ENCODE results near the gene USP21. TPM values are rescaled to one million over a fixed set of nuclear protein-coding genes. Genes with fewer than 3 reads are reported as not detected.

Gene USP21
- total and polyA plus RNA-seq, 2 of the 13 experiments (the other 11 are each of a cell fraction or from before 2014, with no cell fraction given), result 10.1 to 33.1 TPM

DNA sequence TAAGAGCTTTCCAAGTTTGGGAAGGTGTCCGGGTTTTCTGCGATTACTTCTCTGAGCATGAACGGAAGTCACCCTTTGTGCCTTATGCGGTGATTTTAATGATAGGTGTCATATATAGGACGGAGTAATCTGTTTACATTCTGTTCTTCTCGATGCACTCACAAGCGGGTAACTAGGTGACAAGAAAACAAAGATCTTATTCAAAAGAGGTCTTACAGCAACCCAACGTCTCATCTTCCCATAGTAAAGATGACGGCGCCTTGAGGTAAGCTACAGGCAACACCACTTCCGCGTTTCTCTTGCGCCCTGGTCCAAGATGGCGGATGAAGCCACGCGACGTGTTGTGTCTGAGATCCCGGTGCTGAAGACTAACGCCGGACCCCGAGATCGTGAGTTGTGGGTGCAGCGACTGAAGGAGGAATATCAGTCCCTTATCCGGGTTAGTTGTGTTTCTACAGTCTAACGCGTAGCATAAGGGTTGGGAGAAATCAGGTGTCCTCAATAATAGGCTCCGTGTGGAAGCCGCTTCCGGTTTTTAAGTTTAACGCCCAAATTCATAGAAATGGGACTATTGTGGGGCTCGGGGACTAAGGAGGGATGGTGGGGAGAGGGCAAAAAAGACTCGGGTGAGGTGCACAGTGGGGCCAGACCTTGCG lies 5.5 kb upstream of the USP21 start, which contains the start of gene UFC1 (continued):
- TF ChIP-seq SYNCRIP (IDR thresholded peaks at IDR 0.05; ENCODE audit: insufficient read depth, low read depth, low read length) (no peak), MTA3 (CRISPR knock-in tag; IDR thresholded peaks at IDR 0.05) (no peak), ARNT (IDR thresholded peaks at IDR 0.05) (no peak), LCORL (IDR thresholded peaks at IDR 0.05) (peak; percentile 36; the same call in 1 of the 2 replicates), LCORL (CRISPR knock-in tag; IDR thresholded peaks at IDR 0.05) (peak; percentile 61), ZNF501 (CRISPR knock-in tag; IDR thresholded peaks at IDR 0.05) (peak; percentile 59; the same call in 1 of the 2 replicates), NFKBIZ (CRISPR knock-in tag; IDR thresholded peaks at IDR 0.05) (peak; percentile 40; the same call in 1 of the 2 replicates), CREB1 (IDR thresholded peaks at IDR 0.05) (peak; percentile 56), CREB1 (CRISPR knock-in tag; IDR thresholded peaks at IDR 0.05) (peak; percentile 83), HOXA7 (CRISPR knock-in tag; IDR thresholded peaks at IDR 0.05) (no peak), ERF (CRISPR knock-in tag; IDR thresholded peaks at IDR 0.05) (0 out of 2 replicates have a peak, but pooled peaks have one; percentile 62), FOXA3 (CRISPR knock-in tag; IDR thresholded peaks at IDR 0.05) (peak; percentile 23; the same call in 1 of the 2 replicates), NCOR1 (IDR thresholded peaks at IDR 0.05; ENCODE audit: borderline replicate concordance, low read length) (peak; percentile 35; the same call in 1 of the 2 replicates), MAZ (IDR thresholded peaks at IDR 0.05; ENCODE audit: borderline replicate concordance, low read depth, low read length) (no peak), MAZ (CRISPR knock-in tag; IDR thresholded peaks at IDR 0.05; ENCODE audit: low read depth) (peak; percentile 33), EEA1 (CRISPR knock-in tag; IDR thresholded peaks at IDR 0.05; ENCODE audit: borderline replicate concordance) (no peak)
- TF ChIP-seq, protein P1, sequence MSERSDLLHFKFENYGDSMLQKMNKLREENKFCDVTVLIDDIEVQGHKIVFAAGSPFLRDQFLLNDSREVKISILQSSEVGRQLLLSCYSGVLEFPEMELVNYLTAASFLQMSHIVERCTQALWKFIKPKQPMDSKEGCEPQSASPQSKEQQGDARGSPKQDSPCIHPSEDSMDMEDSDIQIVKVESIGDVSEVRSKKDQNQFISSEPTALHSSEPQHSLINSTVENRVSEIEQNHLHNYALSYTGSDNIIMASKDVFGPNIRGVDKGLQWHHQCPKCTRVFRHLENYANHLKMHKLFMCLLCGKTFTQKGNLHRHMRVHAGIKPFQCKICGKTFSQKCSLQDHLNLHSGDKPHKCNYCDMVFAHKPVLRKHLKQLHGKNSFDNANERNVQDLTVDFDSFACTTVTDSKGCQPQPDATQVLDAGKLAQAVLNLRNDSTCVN (CRISPR knock-in tag; IDR thresholded peaks at IDR 0.05; ENCODE audit: borderline replicate concordance), result 0 out of 2 replicates have a peak, but pooled peaks have one; percentile 17
- TF ChIP-seq, protein P2, sequence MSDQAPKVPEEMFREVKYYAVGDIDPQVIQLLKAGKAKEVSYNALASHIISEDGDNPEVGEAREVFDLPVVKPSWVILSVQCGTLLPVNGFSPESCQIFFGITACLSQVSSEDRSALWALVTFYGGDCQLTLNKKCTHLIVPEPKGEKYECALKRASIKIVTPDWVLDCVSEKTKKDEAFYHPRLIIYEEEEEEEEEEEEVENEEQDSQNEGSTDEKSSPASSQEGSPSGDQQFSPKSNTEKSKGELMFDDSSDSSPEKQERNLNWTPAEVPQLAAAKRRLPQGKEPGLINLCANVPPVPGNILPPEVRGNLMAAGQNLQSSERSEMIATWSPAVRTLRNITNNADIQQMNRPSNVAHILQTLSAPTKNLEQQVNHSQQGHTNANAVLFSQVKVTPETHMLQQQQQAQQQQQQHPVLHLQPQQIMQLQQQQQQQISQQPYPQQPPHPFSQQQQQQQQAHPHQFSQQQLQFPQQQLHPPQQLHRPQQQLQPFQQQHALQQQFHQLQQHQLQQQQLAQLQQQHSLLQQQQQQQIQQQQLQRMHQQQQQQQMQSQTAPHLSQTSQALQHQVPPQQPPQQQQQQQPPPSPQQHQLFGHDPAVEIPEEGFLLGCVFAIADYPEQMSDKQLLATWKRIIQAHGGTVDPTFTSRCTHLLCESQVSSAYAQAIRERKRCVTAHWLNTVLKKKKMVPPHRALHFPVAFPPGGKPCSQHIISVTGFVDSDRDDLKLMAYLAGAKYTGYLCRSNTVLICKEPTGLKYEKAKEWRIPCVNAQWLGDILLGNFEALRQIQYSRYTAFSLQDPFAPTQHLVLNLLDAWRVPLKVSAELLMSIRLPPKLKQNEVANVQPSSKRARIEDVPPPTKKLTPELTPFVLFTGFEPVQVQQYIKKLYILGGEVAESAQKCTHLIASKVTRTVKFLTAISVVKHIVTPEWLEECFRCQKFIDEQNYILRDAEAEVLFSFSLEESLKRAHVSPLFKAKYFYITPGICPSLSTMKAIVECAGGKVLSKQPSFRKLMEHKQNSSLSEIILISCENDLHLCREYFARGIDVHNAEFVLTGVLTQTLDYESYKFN (CRISPR knock-in tag; conservative IDR thresholded peaks at IDR 0.05), result no peak
- TF ChIP-seq, protein P3, sequence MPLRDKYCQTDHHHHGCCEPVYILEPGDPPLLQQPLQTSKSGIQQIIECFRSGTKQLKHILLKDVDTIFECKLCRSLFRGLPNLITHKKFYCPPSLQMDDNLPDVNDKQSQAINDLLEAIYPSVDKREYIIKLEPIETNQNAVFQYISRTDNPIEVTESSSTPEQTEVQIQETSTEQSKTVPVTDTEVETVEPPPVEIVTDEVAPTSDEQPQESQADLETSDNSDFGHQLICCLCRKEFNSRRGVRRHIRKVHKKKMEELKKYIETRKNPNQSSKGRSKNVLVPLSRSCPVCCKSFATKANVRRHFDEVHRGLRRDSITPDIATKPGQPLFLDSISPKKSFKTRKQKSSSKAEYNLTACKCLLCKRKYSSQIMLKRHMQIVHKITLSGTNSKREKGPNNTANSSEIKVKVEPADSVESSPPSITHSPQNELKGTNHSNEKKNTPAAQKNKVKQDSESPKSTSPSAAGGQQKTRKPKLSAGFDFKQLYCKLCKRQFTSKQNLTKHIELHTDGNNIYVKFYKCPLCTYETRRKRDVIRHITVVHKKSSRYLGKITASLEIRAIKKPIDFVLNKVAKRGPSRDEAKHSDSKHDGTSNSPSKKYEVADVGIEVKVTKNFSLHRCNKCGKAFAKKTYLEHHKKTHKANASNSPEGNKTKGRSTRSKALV (CRISPR knock-in tag; IDR thresholded peaks at IDR 0.05), result no peak
